GM18909 (cell line): ENCODE data around the gene SULF2.
"Not testable (repeated sequence)": the region's sequence is repeated elsewhere in the genome, so short reads cannot be mapped to it uniquely, and the experiment has no call there.

Experiments used
- ATAC-seq: cut with Tn5 transposase; IDR thresholded peaks from one replicate; pipeline ENCODE4 v1.9.1; 2021; ENCODE audit warnings: mild to moderate bottlenecking; ENCODE audit not compliant: unreplicated experiment, poor library complexity

The SULF2 gene

DNA sequence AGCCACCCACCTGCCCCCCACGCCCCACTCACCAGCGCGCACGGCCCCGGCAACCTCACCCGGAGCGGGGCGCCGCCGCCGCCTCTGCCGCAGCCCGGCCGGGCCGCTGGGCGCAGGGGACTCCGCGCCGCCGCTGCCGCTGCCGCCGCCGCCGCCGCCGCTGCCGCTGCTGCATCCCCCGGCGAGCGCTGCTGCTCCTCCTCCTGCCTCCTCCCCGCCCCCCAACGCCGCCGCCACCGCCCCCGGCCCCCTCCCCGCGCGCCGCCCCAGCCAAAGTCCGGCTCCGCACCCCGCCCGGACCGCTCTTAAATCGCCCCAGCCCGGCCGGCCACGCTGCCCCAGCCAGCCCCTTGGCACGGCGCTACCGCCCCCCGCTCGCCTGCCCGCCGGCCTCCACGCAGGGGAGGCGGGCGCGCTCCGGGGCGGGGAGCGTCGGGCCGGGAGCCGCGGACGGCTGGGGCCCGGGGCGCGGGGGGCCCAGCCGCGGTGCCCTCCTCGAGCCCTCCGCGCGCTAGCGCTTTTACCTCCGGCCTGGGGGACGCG lies at the start of gene SULF2:
TSS of gene SULF2 (minus strand) at position 171 of the 543 bp plus-strand sequence. CDS start 28,118 bp downstream, outside the sequence.
- ATAC-seq: no peak

DNA sequence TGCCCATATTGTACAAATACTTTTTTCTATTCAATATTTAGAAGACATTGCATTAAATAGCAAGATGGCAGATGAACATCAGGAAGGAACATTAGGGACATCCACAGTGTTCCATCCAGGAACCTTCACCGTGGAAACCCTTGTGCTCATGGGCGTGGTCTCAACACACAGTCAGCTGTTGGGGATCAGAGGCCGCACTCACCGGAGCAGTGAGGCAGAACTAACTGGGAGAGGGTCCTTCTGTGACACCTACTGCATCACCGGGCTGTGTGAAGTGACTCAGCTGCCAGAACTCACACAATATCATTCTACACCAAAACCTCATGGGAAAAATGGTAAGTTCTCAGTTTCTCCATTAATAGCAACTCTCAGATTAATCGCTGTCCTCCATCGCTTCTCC lies 46.4 kb upstream of the SULF2 start:
- ATAC-seq: not testable (repeated sequence)

DNA sequence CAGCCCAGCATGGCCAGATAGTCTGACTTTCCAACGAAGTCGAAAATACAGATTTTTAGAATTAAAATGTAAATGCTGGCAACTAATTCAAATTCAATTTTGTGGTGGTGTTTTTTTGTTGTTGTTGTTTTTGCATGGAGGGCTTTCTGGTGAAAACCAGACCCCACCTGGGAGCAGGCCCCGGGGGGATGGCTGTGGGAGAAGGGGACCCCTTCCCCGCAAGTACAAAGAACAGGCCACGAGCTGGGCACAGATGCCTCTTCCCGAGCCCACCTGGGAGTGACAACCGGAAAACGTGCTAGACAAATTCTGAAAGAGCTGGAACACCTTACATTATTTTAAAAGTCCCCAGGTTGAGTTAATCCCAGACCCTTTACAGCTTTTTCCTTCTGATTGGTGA lies 41.4 kb upstream of the SULF2 start:
- ATAC-seq: not testable (repeated sequence)

DNA sequence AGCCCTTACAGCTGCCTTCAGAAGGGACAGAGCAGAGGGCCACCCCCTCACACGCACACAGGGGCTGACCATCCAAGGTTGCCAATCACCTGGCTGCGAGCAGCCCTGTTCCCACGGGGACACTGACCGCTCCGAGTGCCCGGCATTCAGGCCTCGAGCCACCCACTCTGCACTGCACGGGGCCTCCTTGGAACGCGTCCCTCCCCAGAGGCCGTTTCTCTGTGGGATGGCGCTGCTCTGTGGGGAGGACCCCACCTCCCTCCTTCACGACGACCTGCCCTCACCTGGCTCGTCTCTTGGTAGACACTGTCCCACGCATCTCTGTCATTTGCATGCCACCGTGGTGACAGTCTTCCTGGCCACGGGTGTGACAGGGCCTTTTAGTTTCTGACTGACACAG lies 40.7 kb upstream of the SULF2 start:
- ATAC-seq: not testable (repeated sequence)

DNA sequence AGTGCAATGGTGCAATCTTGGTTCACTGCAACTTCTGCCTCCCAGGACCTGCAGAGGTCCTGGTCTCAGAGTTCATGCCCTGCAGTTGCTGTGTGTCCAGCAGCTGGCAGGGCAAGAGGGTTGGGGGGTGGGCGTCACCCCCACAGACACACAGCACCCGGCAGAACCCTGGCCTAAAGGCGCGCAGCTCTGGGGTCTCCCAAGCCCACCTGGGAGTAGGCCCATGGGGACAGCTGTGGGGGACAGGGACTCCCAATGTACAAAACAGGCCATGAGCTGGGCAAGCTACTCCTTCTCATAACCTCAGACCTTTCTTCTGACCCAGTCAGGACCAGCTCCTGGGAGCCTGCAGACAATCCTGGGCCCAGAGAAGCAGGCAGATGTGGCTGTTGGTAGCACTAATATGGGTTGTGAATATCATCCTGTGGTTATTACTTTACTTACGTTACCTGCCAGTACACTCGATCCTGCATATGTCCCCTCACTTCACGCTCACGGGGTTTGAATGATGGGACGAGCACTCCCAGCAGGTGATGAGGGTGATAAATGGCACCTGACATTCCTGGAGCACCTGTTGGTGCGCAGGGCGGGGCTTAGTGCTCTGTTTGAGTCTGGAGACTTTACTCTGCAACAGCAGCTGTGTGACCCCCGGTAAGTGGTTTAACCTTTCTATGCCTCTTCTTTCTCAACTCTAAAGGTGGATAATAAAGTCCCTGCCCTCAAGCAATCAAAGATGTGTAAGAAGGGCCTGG lies 39.9 kb upstream of the SULF2 start:
- ATAC-seq: no peak

DNA sequence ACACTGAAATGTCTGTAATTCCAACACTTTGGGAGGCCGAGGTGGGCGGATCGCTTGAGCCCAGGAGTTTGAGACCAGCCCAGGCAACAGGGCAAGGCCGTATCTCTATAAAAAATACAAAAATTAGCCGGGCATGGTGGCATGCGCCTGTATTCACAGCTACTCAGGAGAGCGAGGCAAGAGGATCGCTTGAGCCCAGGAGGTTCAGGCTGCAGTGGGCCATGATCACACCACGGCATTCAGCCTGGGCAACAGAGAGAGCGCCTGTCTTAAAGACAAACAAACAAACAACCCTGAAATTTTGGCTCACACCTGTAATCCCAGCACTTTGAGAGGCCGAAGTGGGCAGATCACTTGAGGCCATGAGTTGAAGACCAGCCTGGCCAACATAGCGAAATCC lies 38.7 kb upstream of the SULF2 start:
- ATAC-seq: not testable (repeated sequence)

DNA sequence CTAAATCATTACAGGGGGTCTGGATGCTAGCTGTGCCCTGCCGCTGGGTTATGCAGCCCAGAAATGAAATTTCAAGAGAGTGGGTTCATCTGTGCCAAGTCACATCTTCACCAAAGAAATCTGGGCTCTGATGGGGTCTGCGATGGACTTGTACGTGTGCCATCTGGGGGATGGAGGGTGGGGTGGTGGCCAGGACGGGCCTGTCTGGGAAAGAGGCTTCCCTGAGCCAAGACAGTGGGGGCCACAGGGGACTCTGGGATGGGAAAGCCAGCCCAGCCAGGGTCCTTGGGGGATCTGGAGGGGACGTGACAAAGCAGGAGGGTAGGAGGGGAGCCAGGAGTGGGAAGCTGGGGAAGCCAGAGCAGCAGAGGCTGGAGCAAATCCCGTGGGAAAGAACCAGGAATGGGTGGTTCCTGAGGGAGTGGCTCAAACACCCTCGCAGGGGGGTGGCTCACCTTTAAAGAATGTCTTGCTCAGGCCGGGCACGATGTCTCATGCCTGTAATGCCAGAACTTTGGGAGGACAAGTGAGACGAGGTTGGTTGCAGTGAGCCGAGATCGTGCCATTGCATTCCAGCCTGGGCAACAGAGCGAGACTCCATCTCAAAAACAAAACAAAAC lies 36.3 kb upstream of the SULF2 start:
- ATAC-seq: no peak

DNA sequence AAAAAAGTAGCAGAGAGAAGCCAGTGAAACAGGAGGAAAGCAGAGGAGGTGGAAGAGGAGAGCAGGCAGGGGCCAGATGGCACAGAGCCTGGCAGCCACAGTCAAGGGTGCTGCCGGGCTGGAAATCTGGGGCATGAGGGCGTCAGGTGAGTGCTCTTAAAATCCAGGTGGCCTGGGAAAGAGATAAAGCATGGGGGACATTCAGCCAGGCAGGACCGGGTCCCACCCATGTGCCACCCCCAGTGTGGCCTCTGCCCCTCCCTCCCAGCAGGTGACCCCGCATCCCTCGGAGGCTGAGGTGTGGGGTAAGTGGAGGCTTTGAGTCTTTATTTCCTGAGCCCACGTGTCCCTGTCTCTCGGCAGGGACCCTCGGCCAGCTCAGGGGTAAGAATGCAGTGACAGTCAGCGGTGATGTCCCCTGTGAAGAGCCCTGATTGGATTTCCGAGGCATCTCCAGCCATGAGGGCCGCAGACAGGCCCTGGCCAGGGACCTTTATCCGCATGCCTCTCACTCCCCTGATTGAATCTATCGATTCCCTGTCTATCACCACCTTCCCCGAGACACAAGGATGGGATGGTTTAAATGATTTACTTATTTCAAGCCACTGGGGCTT lies 33.8 kb upstream of the SULF2 start:
- no peak for ATAC-seq

DNA sequence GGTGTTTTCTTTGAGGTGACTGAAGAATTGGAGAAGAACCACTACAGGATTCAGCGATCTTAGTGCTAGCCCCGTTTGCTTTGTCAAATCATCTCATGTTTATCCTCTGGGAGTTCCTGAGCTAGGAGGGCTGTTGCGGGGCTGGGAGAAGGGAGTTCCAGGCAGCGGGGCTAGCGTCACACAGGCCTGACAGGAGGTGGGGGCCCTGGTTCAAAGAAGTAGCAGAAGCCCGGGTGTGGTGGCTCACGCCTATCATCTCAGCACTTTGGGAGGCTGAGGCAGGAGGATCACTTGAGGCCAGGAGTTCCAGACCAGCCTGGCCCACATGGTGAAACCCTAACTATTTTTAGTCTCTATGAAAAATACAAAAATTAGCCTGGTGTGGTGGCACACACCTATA lies 33.2 kb upstream of the SULF2 start:
- ATAC-seq: no peak

DNA sequence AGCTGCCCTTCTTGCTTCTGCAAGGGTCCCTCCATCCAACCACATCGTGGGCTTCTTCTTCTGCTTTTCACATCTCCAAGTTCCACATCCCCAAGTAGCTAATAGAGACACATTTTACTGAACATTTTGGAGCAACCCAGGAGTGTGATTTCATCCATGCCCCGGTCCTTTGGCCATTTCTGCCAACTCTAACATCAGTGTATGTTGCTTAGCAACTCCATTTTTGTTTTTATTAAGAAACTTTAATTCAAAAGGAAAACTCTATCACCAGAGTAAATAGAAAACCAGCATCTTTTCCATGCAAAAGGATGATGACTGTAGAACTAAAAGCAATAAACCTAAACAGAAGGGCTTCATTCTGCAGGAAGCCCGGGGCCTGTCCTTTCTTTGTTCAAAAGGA lies 32.7 kb upstream of the SULF2 start:
- no peak for ATAC-seq

DNA sequence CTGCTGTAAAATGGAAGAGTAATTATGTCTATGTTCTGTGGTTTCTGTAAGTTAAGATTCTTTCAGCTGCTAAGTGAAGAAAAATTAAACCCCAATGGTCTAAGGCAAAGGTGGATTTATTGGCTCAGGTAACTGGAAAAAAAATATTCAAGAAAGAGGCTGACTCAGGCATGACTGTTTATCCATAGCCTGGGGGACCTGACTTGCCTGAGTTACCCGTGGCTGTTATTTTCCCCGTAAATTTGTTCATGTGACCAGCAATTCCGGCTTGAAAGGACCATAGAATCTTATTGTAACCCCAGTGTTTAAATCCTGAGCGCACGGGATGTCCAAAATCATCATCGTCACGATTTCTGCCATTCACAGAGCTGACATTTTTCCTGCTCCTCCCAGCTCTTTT lies 32.3 kb upstream of the SULF2 start:
- no peak for ATAC-seq

DNA sequence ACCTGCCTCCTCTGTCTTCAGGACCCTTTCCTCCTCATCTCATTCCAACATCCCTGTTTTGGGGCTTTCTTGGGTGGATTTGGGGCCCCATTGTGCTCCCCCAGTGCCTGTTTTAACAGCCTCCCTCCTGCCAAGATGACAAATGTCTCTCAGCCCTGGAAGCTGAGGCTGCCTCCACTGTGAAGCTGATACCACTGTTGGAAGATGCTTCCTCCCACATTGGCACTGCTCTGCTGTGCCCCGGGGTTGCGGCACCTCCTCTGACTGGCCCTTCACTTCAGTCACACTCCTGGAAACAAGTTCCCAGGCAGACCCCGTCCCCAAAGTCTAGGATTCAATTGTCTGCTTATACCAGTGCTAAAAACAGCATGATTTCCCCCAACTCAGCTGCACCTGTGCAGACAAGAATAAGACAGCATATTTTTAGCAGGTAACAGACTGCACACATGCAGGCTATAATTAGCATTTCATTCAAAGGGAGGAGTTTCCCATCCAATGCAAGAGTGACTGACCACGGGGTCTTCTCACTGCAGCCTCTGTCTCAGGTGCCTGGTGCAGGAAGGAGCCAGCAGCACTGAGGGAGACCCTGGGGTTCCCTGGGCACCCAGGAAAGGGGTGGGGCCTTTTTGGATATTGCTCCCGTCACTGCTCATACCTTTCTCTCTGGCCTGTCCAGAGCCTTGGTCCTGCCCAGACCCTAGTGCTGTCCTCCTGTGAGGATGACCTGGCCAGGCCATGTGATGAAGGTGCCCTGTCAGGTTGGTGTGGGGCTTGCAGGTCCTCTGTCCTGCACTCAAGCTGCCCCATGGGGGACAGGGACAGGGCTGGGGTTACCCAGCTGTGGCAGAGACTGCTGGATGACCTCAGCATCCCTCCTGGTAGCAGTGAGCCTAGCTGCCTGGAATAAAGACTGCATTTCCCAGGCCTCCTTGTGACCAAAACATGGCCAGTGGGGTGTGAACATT lies 31.5 kb upstream of the SULF2 start:
- ATAC-seq: no peak

DNA sequence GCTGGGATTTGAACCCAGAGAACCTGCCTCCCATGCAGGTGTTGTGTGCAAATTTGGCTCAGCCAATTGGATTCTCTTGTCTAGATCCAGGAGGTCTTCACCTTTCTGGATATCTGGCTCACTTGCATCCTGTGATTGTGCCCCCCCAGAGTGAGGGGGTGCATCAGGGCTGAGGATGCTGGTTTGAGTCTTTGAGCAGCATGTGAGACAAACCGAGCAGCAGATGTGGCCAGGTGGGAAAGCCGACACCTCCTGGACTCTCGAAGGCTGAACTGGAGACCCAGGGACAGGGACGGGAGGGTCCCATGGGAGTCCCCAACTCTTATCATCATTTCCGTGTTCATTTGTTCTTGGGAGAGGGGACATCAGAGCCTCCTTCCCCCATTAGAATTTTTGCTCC lies 30.6 kb upstream of the SULF2 start:
- ATAC-seq: no peak

DNA sequence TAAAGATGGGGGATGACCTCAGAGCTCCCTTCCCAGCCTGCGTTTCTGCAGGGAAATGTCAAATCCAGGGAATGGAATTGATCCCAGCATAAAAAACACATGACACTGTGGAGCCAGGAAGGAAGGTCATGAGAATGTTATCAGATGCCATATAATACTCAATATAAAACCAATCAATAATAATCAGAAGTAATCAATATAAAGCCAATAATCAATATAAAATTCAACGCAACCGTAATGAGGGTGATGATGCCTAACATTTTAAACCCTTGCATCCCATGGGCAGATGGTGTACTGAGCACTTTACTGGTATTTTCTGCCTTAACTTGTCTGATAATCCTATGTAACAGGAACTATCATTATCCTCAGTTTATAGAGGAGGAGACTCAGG lies 30.1 kb upstream of the SULF2 start:
- no peak for ATAC-seq

DNA sequence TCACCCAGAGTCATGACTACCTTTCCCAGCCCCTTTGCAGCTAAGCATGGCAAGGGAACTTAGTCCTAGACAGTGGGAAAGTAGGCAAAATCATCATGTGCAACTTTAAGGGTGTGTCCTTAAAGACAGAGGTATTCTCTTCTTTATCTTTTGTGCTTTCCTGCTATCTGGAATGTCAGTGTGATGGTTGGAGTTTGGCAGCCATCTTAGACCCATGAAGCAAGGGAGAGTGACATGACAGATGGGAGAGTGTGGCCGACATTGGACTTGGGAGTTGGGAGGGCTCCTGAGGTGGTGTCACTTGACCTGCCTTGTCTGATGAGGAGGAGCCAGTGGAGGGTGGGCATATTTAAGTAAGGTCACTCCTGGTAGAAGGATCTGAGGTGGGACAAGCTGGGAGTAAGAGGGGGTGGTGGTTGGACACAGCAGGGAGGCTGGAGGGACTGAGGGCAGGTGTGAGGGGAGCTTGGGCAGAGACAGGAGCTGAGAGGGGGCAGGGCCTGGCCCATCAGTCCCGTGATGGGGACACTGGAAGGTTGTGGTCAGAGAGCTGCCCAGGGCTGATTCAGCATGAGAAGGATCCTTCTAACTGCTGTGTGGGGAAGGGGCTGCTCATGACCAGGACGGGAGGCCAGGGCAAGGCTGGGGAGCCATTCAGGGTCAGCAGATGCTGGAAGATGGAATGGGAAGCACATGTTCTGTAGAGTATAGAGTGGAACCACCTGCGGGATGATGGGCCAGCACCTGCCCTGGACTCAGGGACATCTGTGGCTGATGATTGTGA lies 29.5 kb upstream of the SULF2 start:
- ATAC-seq: no peak

DNA sequence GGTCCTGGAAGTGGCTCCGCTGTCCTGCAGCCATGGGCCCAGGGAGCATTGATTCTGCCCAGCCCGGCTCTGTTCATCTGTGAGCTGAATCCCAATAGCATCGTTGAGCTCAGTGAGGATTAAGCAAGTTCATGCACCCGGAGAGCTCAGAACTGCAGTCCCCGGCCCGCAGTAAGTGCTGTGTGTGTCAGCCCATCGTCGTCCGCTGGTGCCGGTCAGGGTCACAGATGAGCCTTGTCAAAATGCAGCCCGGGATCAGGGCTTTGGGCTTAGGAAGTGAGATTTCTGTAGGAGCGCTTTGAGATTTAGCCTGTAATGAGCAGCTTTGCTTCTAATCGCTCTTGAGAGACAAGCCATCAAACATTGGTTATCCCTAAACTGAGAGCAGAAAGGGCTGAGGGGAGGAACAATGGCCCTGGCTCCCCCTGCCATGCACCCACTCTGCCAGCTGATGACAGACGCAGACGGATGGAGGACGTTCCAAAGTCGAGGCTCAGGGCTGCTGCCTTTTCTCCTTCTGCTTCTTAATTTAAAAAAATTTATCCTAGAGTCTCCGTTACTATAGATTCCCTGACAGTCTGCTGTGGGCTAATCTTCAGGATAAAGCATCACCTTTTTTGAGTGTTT lies 25.6 kb upstream of the SULF2 start:
- ATAC-seq: no peak

DNA sequence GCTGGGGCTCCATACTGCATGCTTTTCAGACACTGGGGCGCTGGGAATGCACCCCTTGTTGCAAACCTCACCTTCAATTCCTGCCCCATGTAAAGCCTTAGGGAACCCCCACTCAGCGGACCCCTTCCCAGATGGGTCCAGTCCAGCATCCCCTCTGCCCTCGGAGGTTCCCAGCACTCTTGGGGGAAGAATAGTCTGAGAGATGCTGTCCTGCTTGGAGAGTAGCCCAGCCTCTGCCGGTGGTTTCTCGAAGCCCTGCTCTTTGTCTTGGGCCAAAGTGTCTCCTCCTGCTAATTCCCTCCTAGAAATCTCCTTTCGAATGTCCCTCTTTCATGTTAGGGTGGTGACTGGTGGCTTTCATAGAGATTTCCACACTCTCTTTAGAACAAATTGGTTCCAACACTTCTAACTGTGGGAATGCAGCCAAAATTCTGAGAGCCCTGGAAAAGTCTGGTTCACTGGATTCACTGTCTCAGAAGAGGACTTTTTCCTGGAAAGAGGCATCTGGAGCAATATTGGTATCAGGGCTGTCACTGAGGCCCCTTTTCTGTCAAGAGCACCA lies 24.9 kb upstream of the SULF2 start:
- no peak for ATAC-seq

DNA sequence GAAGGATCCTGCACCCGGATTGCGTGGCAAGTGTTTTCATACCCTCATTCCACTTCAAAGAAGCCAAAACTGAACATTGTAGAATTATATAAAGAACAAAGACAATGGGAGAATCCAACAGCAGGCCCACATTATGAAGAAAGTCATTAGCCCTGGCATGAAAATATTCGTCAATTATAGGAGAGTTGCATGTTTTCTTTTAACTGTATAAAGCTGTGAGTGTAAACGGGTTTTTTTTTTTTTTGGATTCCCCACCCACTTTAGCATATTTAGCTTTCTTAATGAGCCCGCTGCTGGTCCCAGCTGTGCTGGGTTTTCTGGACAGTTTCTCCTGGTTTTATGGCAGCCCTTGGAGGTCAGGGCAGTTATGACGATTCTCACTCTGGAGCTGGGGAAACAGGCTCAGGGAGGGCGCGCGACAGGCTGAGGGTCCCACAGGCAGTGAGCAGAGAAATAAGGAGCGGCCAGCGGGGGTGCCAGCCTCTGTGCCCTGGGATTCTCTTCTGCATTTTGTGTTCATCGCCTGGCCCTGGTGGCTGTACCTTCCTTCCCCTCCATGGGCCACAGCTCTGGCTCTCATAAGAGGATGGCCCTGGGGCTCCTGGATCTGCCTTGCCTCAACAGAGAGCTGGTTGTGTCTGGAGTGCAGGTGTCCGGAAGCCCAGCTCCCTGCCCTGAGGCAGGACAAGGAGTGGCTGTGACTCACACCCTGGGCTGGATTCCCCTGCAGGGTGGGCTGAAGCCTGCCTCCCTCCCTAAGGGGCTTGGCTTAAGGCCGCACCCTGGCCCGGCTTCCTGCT lies 24.1 kb upstream of the SULF2 start:
- no peak for ATAC-seq
